Fibroblast of skin of abdomen (primary cell): ENCODE data around the gene SPDYE17. TPM values are rescaled to one million over a fixed set of nuclear protein-coding genes. Genes with fewer than 3 reads are reported as not detected.
"Not testable (repeated sequence)": the region's sequence is repeated elsewhere in the genome, so short reads cannot be mapped to it uniquely, and the experiment has no call there.

Source experiments
- DNase-seq: peaks from one replicate; pipeline ENCODE4 v3.0.0-alpha.2; 2013
- polyA plus RNA-seq, 2 experiments: library from polyadenylated mRNA; unstranded; fragments of 120-200 nt; gene quantifications; one replicate each; pipeline ENCODE4 v1.2.1, GENCODE V29; 2013; ENCODE audit not compliant: insufficient read length in 2 of 2

The SPDYE17 gene, protein sequence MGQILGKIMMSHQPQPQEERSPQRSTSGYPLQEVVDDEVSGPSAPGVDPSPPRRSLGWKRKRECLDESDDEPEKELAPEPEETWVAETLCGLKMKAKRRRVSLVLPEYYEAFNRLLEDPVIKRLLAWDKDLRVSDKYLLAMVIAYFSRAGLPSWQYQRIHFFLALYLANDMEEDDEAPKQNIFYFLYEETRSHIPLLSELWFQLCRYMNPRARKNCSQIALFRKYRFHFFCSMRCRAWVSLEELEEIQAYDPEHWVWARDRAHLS
- not detected for polyA plus RNA-seq (2013, experiment 1 of 2; ENCODE audit: insufficient read length)
- polyA plus RNA-seq (2013, experiment 2 of 2; ENCODE audit: insufficient read length): not detected

GRCh38 chr7:77032261-77032660, at the start of gene SPDYE17:
TSS of gene SPDYE17 (minus strand) at chr7:77032361. CDS start at chr7:77030570, 1,791 bp downstream.
- not testable (repeated sequence) for DNase-seq

GRCh38 chr7:77080236-77080635, 48.1 kb upstream of the SPDYE17 start:
- not testable (repeated sequence) for DNase-seq

DNA sequence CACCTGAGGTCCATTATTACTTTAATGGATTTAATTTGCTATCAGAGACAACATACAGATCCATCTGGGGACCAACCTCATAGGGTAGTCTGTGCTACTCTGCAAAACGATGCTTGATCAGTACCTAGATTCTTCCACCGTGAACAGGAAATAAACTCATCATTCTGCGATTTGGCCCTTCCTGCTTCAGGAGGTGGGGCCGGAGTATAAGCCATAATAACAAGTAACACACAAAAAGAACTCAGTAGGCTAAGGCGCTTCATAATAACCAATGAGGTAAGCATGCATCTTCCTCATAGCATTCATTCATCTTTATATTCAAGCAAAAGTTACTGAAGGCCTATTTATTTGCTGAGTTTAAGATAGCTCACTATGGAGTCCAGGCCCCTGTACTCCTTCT, 47.5 kb upstream of the SPDYE17 start:
- not testable (repeated sequence) for DNase-seq

- DNase-seq: not testable (repeated sequence)
Measured at GRCh38 chr7:77079112-77079511, 47.0 kb upstream of the SPDYE17 start.

DNA sequence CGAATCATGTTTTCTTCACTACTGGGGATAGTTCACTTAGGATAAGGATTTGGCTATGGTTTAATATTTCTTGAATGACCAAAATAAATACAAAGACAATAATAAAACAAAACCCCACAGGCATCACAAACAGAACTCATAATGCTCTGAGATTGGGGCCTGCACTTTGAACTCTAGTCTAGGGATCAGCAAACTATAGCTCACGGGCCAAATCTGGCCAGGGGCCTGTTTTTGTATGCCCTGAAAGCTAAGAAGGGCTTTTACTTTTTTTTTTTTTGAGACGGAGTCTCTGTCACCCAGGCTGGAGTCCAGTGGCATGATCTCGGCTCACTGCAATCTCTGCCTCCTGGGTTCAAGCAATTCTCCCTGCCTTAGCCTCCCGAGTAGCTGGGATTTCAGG, 44.9 kb upstream of the SPDYE17 start:
- DNase-seq: not testable (repeated sequence)

DNA sequence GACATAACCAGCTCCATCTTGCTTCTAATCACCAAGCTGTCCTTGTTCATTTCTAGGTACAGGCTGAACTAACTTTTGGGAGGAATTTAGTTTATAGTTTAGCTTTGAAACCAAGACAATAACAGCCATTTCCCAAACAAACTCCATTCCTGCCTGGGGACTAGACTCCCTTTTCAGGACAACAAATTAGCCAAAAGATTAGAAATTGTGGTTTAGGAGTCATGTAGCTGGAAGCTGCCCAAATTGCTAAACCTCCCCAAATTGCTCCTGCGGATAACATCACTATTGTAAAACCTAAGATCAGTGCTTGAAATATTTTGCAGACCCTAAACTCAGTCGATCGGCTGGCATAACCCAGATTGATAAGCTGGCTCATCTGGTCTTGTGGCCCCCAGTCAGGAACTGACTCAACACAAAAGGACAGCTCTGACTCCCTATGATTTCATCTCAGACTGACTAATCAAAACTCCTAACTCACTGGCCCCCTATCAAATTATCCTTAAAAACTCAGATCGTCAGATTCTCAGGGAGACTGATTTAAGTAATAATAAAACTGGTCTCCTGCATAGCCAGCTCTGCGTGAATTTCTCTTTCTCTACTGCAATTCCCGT, 42.7 kb upstream of the SPDYE17 start:
- peak; percentile 2 for DNase-seq

GRCh38 chr7:77071108-77071507, 38.9 kb upstream of the SPDYE17 start:
- DNase-seq: not testable (repeated sequence)

DNA sequence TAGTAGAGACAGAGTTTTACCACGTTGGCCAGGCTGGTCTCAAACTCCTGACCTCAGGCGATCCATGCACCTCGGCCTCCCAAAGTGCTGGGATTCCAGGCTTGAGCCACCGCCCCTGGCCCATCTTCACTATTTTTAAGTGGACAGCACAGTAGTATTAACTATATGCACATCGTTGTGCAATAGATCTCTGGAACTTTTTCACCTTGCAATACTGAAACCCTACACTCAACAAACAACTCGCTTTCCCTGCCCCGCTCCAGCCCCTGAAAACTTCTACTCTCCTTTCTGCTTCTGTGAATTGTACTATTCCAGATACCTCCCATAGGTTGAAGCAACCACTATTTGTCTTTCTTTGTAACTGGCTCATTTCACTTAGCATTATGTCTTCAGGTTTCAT, 33.7 kb upstream of the SPDYE17 start:
- DNase-seq: not testable (repeated sequence)

DNA sequence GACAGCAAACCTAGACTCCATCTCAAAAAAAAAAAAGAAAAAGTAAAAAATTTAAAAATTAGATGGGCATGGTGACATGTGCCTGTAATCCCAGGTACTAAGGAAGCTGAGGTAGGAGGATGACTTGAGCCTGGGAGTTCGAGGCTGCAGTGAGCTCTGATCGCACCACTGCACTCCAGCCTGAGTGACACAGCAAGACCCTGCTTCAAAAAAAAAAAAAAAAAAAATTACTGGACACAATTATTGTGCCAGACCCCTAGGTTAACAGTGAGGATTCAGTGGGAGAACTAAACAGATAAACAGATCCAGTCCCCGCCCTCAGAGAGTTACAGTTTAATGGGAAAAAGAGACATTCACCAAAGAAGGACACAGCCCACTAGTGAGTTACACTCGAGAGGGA, 31.6 kb upstream of the SPDYE17 start:
- not testable (repeated sequence) for DNase-seq

DNA sequence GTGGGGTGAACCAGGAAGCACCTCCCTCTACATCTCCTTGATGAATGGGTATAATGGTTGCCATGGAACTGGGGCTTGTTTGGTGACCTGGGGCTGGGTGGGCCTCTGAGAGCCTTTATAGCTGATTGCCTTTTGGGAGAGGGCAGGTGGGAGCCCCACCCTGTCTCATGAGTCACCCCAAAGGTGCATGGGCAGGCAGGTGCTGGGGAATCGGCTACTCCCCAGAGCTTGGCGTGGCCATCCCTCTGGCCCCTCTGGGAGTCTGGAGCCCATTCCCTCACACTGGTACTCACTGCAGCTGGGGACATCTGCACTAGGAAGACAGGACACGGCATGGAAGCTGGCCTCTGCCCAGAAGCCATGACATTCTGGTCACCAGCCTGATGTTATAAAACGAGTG, 30.4 kb upstream of the SPDYE17 start, which contains the start of gene SPDYE18:
Gene SPDYE18 (minus strand): TSS at position 2 of the 400 bp plus-strand sequence. CDS start 2,046 bp downstream, outside the sequence.
- DNase-seq: not testable (repeated sequence)

GRCh38 chr7:77026349-77026748, 5.8 kb downstream of the SPDYE17 start:
- not testable (repeated sequence) for DNase-seq

- not testable (repeated sequence) for DNase-seq
Measured at GRCh38 chr7:77010074-77010680, 22.0 kb downstream of the SPDYE17 start.

GRCh38 chr7:77008000-77008399, 24.2 kb downstream of the SPDYE17 start:
- not testable (repeated sequence) for DNase-seq

DNA sequence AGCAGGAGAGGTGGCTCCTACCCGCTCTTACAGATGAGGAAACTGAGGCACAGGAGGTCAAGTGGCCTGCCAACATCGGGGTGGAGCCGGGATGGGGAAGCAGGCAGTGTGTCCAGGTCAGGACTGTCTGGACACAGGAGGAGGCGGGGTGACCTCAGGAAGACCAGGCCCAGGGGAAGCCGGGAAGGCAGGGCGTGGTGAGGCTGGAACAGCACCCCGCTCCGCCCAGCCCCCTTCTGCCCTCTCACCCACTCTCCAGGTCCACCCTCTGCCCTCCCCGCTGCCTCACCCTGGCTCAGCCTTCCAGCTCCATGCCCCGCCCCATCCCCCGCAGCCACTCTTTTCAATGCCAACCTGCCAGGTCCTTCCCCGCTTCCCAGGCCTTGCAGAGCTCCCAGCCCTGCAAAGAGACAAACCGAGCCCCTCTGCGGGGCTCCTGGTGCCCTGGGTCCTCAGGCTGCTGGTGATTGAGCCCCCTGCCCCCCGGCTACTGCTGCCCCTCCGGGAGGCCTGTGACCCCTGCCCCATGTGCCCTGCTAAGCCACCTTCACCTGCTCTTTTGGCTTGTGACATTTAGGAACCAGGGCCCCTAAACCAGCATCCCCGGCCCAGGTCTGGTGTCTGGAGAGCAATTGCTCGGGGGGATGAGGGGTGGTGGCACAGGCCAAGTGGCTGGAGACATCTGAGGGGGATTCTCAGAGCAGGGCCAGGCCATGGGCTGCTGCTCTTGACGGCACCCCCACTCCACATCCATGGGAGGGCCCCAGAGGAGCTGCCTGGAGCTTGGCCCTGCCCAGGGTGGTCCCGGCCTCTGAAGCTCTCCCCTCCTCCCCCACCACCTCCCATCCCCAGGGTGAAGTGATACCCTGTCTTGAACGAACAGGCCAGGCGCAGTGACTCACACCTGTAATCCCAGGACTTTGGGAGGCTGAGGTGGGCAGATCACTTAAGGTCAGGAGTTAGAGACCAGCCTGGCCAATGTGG, 25.7 kb downstream of the SPDYE17 start:
- DNase-seq: not testable (repeated sequence)

GRCh38 chr7:77005461-77006057, 26.6 kb downstream of the SPDYE17 start:
- DNase-seq: not testable (repeated sequence)

DNA sequence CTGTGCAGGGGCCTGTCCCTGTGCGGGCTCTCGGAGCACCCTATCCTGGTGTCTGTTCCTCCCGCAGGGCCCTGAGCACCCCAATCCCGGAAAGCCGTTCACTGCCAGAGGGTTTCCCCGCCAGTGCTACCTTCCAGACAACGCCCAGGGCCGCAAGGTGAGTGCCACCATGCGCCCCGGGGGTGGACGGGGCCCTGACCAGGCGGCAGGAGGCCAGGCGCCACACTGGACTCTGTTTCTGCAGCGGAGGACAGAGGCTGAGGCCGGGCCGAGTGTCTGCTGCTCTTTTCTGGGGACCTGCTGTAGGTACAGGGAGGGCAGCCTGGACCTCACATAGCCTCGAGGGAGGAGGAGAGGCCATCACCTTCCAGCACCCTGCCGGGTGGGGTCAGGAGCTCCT, 28.0 kb downstream of the SPDYE17 start:
- not testable (repeated sequence) for DNase-seq

GRCh38 chr7:77003241-77003640, 28.9 kb downstream of the SPDYE17 start:
- DNase-seq: not testable (repeated sequence)

DNA sequence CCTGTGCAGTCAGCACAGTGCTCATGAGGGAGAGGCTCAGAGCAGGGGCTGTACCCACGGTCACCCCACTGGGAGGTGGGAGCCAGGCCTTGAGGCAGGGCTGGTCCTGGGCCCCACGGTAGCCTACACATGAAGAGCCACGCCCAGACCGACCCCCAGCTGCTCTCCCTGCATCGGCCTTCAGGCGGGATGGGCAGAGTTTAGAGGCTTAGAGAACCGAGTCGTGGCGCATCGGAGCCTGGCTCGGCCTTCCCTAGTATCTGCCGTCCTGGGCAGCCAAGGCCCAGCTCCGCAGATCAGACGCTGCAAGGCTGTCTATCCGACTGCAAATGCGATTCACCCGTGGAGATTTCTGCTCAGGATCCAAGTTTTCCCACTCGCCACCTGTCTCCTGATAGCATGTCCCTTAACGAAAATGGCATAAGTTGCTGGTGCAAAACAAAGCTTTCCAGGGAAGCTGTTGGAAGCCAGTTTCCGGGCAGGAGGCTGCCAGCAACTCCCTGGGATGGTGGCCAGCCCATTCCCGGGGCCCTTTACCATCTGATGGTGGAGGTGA, 29.4 kb downstream of the SPDYE17 start:
- DNase-seq: not testable (repeated sequence)

DNA sequence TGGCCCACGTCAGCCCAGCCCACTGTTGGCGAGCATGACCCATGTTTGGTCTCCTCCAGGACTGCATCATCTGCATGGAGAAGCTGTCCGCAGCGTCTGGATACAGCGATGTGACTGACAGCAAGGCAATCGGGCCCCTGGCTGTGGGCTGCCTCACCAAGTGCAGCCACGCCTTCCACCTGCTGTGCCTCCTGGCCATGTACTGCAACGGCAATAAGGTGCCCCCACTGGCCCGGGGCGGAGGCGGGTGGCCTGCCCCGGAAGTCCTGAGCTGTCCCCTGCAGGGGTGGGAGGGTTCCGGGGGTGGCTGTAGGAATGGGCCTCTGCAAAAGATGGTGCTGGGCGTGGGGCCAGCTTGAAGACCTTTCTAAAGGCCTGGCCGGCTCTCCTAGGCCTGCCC, 30.1 kb downstream of the SPDYE17 start:
- not testable (repeated sequence) for DNase-seq

DNA sequence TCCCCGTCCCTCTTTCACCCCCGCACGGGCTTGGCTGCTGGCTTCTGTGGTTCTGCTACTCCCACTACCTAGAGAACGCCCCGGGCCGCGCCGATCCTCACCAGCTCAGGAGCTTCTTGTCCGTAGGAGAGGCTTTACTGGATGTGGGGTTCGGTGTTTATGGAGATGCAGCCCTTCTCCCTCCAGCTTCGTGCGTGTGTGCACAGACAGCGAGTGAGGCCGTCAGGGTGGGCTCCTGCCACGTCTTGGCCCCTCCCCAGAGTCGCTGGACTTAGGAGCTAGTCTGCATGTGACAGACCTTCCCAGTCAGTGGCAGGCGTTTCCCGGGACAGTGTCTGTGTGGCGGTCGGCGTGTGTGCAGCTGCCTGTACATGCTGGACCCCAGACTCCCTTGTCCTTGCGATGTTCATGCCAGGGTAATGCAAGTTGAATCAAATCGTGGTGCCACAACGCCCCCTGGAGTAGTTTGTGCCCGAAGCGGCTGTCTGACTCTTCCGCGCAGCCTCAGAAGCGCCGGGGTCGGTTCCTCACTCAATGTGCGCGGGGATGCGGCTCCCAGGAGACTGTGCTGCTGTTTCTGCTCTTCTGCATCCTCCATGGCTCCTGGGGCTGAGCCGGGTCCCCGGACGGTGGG, 32.6 kb downstream of the SPDYE17 start:
- DNase-seq: not testable (repeated sequence)
